Measurements from ENCODE around the gene ATR. TPM values are rescaled to one million over a fixed set of nuclear protein-coding genes. Genes with fewer than 3 reads are reported as not detected.
"Not testable (repeated sequence)": the region's sequence is repeated elsewhere in the genome, so short reads cannot be mapped to it uniquely, and the experiment has no call there.

ATR gene
- total RNA-seq, 1 donor from 2014 or later: 22.4 TPM

- Histone ChIP-seq H3K36me3 (ENCODE audit: control insufficient read depth, insufficient read depth, low read length) (no peaks in the 10 kb centered on the region), H3K27me3 (ENCODE audit: control insufficient read depth, insufficient read depth, low read length) (no peaks in the 10 kb centered on the region), H3K4me3 (ENCODE audit: low read depth, low read length) (no peak overlapping the region)
- TF ChIP-seq CTCF (IDR thresholded peaks at IDR 0.05; ENCODE audit: insufficient read depth, low read length, severe bottlenecking): no peak
- DNase-seq (ENCODE audit: low read depth) (no peak), FAIRE-seq (no peak)
These were observed 30.6 kb upstream of the ATR start for GRCh38 chr3:142609136-142609535.

- FAIRE-seq (no peak), DNase-seq (ENCODE audit: low read depth) (no peak)
- no peaks in the 10 kb centered on the region for H3K27me3 ChIP-seq (ENCODE audit: control insufficient read depth, insufficient read depth, low read length)
These were observed 30.1 kb upstream of the ATR start for GRCh38 chr3:142608631-142609030.

DNA sequence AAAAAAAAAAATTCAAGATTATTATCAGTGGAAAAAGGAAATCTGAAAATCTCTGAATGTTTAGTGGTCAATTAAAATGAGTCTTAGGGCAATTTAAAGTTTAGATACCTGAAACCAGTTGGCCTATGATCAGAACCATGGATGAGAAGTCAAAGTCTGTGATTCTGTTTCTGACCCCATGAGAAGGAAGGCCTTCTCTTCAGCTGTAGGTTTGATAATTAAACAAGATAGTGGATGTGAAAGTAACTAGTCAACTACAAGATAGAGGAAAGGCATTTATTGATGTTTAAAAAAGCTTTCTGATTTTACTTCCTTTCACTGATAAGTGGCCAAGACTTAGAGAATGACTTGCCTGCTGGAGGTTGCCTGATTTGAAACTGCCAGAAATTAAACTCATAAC is 26.4 kb upstream of the ATR start:
- no peak overlapping the region for H3K4me3 ChIP-seq (ENCODE audit: low read depth, low read length)
- no peaks in the 10 kb centered on the region for H3K36me3 ChIP-seq (ENCODE audit: control insufficient read depth, insufficient read depth, low read length)
- no peaks in the 10 kb centered on the region for H3K27me3 ChIP-seq (ENCODE audit: control insufficient read depth, insufficient read depth, low read length)
- FAIRE-seq: no peak
- no peak for DNase-seq (ENCODE audit: low read depth)
- TF ChIP-seq CTCF (IDR thresholded peaks at IDR 0.05; ENCODE audit: insufficient read depth, low read length, severe bottlenecking): no peak

More at GRCh38 chr3:142608631-142609030, 30.1 kb upstream of the ATR start:
- no peaks in the 10 kb centered on the region for H3K36me3 ChIP-seq (ENCODE audit: control insufficient read depth, insufficient read depth, low read length)
- TF ChIP-seq CTCF (IDR thresholded peaks at IDR 0.05; ENCODE audit: insufficient read depth, low read length, severe bottlenecking): no peak
- H3K4me3 ChIP-seq (ENCODE audit: low read depth, low read length): no peak overlapping the region

- DNase-seq (ENCODE audit: low read depth); H3K36me3 ChIP-seq (ENCODE audit: control insufficient read depth, insufficient read depth, low read length); H3K4me3 ChIP-seq (ENCODE audit: low read depth, low read length); FAIRE-seq; H3K27me3 ChIP-seq (ENCODE audit: control insufficient read depth, insufficient read depth, low read length): not testable (repeated sequence)
These were observed 24.8 kb upstream of the ATR start for GRCh38 chr3:142603386-142603705.

- no peak for TF ChIP-seq CTCF (IDR thresholded peaks at IDR 0.05; ENCODE audit: insufficient read depth, low read length, severe bottlenecking)
- no peaks in the 10 kb centered on the region for H3K27me3 ChIP-seq (ENCODE audit: control insufficient read depth, insufficient read depth, low read length)
- H3K4me3 ChIP-seq (ENCODE audit: low read depth, low read length): no peak overlapping the region
- DNase-seq (ENCODE audit: low read depth) (no peak), FAIRE-seq (no peak)
- no peaks in the 10 kb centered on the region for H3K36me3 ChIP-seq (ENCODE audit: control insufficient read depth, insufficient read depth, low read length)
These were observed 24.3 kb upstream of the ATR start for GRCh38 chr3:142602619-142603385.

DNA sequence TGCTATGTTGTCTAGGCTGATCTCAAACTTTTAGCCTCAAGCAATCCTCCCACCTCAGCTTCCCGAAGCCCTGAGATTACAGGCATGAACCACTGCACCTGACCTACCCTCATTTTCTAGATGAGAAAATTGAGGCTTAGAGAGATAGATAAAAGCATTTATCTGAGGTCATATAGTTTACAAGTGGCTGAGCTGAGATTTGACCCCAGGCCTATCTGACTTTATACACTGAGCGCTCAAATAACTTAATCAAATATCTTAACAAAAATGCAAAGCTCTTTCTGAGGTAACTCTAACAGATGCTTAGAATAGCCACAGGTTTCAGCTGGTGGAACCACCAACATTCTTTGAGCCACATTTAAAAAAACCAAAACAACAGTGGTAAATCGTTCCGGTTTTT is 23.2 kb upstream of the ATR start:
- Histone ChIP-seq H3K36me3 (ENCODE audit: control insufficient read depth, insufficient read depth, low read length) (no peaks in the 10 kb centered on the region), H3K27me3 (ENCODE audit: control insufficient read depth, insufficient read depth, low read length) (no peaks in the 10 kb centered on the region), H3K4me3 (ENCODE audit: low read depth, low read length) (no peak overlapping the region)
- FAIRE-seq: no peak
- DNase-seq (ENCODE audit: low read depth): no peak
- TF ChIP-seq CTCF (IDR thresholded peaks at IDR 0.05; ENCODE audit: insufficient read depth, low read length, severe bottlenecking): no peak

Data from bronchial epithelial cell (primary cell).